Neural progenitor cell (in vitro differentiated cells): ENCODE measurements around the gene HIPK2.

Source experiments
- EZH2 ChIP-seq: fragments of 200-600 bp; sonication (generic); IDR thresholded peaks from 2 replicates; pipeline ENCODE4 v1.6.1; 2017; ENCODE audit warnings: antibody characterized with exemption, mild to moderate bottlenecking, moderate library complexity
- EZH2phosphoT487 ChIP-seq: fragments of 200-600 bp; sonication (generic); IDR thresholded peaks from 2 replicates; pipeline ENCODE4 v1.6.1; 2017; ENCODE audit warnings: antibody characterized with exemption
- TF ChIP-seq, protein P1 (sequence below): fragments of 200-600 bp; sonication (generic); IDR thresholded peaks from 2 replicates; pipeline ENCODE4 v1.5.1; 2017; ENCODE audit warnings: antibody characterized with exemption, mild to moderate bottlenecking

- TF ChIP-seq, protein P1, sequence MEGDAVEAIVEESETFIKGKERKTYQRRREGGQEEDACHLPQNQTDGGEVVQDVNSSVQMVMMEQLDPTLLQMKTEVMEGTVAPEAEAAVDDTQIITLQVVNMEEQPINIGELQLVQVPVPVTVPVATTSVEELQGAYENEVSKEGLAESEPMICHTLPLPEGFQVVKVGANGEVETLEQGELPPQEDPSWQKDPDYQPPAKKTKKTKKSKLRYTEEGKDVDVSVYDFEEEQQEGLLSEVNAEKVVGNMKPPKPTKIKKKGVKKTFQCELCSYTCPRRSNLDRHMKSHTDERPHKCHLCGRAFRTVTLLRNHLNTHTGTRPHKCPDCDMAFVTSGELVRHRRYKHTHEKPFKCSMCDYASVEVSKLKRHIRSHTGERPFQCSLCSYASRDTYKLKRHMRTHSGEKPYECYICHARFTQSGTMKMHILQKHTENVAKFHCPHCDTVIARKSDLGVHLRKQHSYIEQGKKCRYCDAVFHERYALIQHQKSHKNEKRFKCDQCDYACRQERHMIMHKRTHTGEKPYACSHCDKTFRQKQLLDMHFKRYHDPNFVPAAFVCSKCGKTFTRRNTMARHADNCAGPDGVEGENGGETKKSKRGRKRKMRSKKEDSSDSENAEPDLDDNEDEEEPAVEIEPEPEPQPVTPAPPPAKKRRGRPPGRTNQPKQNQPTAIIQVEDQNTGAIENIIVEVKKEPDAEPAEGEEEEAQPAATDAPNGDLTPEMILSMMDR: no peak
- TF ChIP-seq EZH2phosphoT487 (no peak), EZH2 (no peak)
Observed at GRCh38 chr7:139594090-139594489, 183.7 kb downstream of the HIPK2 start.
